IMR-90 (cell line): Measurements from ENCODE around the gene PRKAG1. TPM values are rescaled to one million over a fixed set of nuclear protein-coding genes. Genes with fewer than 3 reads are reported as not detected.

Experiments used
- ATAC-seq: fragments of 200-7000 bp; cut with Tn5 transposase; 2 replicates; pipeline ENCODE4 v1.9.1; 2020; ENCODE audit warnings: low read depth, mild to moderate bottlenecking, moderate library complexity
- BruUV-seq: library from RNA; stranded (reverse); fragments of 400-500 nt; replicated peaks from 2 replicates; lab custom pipeline; 2021; lab: Mats Ljungman, UMichigan
- CTCF ChIA-PET: fragments of 300-600 bp; formaldehyde crosslinking; extraction: SDS; loops from one replicate; lab custom pipeline; 2021; ENCODE audit warnings: antibody characterized with exemption; lab: Yijun Ruan, JAX
- POLR2A ChIA-PET: fragments of 300-600 bp; sonication (Branson Sonifier 250); formaldehyde crosslinking; loops from one replicate; lab custom pipeline; 2022; ENCODE audit warnings: antibody characterized with exemption; ENCODE audit not compliant: unreplicated experiment; lab: Charles Lee
- DNase-seq: peaks from one replicate; pipeline ENCODE4 v3.0.0; 2013
- H2AFZ ChIP-seq: replicated peaks from 2 replicates; pipeline ENCODE3; 2013; ENCODE audit warnings: low read length, mild to moderate bottlenecking; ENCODE audit not compliant: poor library complexity
- H2AK5ac ChIP-seq: 2 replicates; pipeline ENCODE4 v1.6.1; 2013; ENCODE audit warnings: low read depth, low read length, inconsistent platforms
- H2AK9ac ChIP-seq: replicated peaks from 2 replicates; pipeline ENCODE3; 2013; ENCODE audit warnings: mild to moderate bottlenecking, low read depth, low read length, moderate library complexity; ENCODE audit not compliant: poor library complexity
- H2BK120ac ChIP-seq: 2 replicates; pipeline ENCODE4 v1.6.1; 2013; ENCODE audit warnings: low read depth, low read length, inconsistent platforms
- H2BK15ac ChIP-seq: 3 replicates; pipeline ENCODE4 v1.6.1; 2013; ENCODE audit warnings: low read depth, low read length, inconsistent platforms
- H2BK20ac ChIP-seq: 2 replicates; pipeline ENCODE4 v1.6.1; 2013; ENCODE audit warnings: low read depth, mild to moderate bottlenecking, inconsistent platforms, low read length, moderate library complexity
- H2BK5ac ChIP-seq: 2 replicates; pipeline ENCODE4 v1.6.1; 2013; ENCODE audit warnings: mild to moderate bottlenecking, low read depth, low read length, inconsistent platforms; ENCODE audit not compliant: poor library complexity, severe bottlenecking
- H3K14ac ChIP-seq: replicated peaks from 2 replicates; pipeline ENCODE4 v1.6.1; 2013; ENCODE audit warnings: low read depth, low read length, inconsistent platforms
- H3K18ac ChIP-seq: 2 replicates; pipeline ENCODE4 v1.6.1; 2013; ENCODE audit warnings: low read depth, low read length, control low read depth
- H3K23ac ChIP-seq: 2 replicates; pipeline ENCODE4 v1.6.1; 2013; ENCODE audit warnings: low read depth, low read length, inconsistent platforms
- H3K27ac ChIP-seq: 2 replicates; pipeline ENCODE4 v1.5.1; 2013; ENCODE audit warnings: mild to moderate bottlenecking, control low read depth, low read length; ENCODE audit not compliant: insufficient read depth
- H3K27me3 ChIP-seq: 2 replicates; pipeline ENCODE4 v1.6.1; 2013; ENCODE audit warnings: low read length; ENCODE audit not compliant: control insufficient read depth, insufficient read depth
- H3K36me3 ChIP-seq: 2 replicates; pipeline ENCODE4 v1.6.1; 2013; ENCODE audit warnings: low read length, mixed read lengths; ENCODE audit not compliant: control insufficient read depth, insufficient read depth
- H3K4ac ChIP-seq: 2 replicates; pipeline ENCODE4 v1.6.1; 2013; ENCODE audit warnings: low read depth, low read length, inconsistent platforms
- H3K4me1 ChIP-seq: 2 replicates; pipeline ENCODE4 v1.6.1; 2013; ENCODE audit warnings: low read length, mixed read lengths; ENCODE audit not compliant: control insufficient read depth, insufficient read depth
- H3K4me2 ChIP-seq: 2 replicates; pipeline ENCODE4 v1.6.1; 2013; ENCODE audit warnings: low read depth, mild to moderate bottlenecking, control low read depth, low read length, moderate library complexity
- H3K4me3 ChIP-seq: 2 replicates; pipeline ENCODE4 v1.5.1; 2013; ENCODE audit warnings: low read depth, mild to moderate bottlenecking, control low read depth, low read length, moderate library complexity; ENCODE audit not compliant: insufficient read depth
- H3K56ac ChIP-seq: 2 replicates; pipeline ENCODE4 v1.6.1; 2013; ENCODE audit warnings: low read length, inconsistent platforms; ENCODE audit not compliant: insufficient read depth; ENCODE audit errors: extremely low read depth
- H3K79me1 ChIP-seq, 2 experiments: 2 replicates each; pipeline ENCODE4 v1.6.1; 2013; ENCODE audit warnings: low read length in 2 of 2, inconsistent platforms in 1 of 2, low read depth in 1 of 2
- H3K9ac ChIP-seq: 2 replicates; pipeline ENCODE4 v1.6.1; 2013; ENCODE audit warnings: low read depth, low read length, control low read depth
- H3K9me1 ChIP-seq: 2 replicates; pipeline ENCODE4 v1.6.1; 2013; ENCODE audit warnings: low read length, inconsistent platforms; ENCODE audit not compliant: insufficient read depth
- H3K9me3 ChIP-seq: 2 replicates; pipeline ENCODE4 v1.6.1; 2013; ENCODE audit warnings: low read length; ENCODE audit not compliant: control insufficient read depth, insufficient read depth
- H4K20me1 ChIP-seq: 2 replicates; pipeline ENCODE4 v1.6.1; 2013; ENCODE audit warnings: low read length, inconsistent platforms; ENCODE audit not compliant: insufficient read depth
- H4K5ac ChIP-seq: 2 replicates; pipeline ENCODE4 v1.6.1; 2013; ENCODE audit warnings: mild to moderate bottlenecking, low read depth, low read length, control low read depth
- H4K8ac ChIP-seq, 2 experiments: 2 replicates each; pipeline ENCODE4 v1.6.1; 2013; ENCODE audit warnings: low read depth in 2 of 2, low read length in 2 of 2, control low read depth in 1 of 2, inconsistent platforms in 1 of 2
- H4K91ac ChIP-seq: 2 replicates; pipeline ENCODE4 v1.6.1; 2013; ENCODE audit warnings: low read depth, low read length, inconsistent platforms; ENCODE audit not compliant: insufficient read depth
- BHLHE40 ChIP-seq: fragments of 150-350 bp; IDR thresholded peaks from 2 replicates; pipeline ENCODE4 v1.6.1; 2016; ENCODE audit warnings: mild to moderate bottlenecking, low read depth, low read length
- CEBPB ChIP-seq: IDR thresholded peaks from 2 replicates; pipeline ENCODE4 v1.6.1; 2012; ENCODE audit warnings: low read depth, low read length, improper control_type of control experiment
- MAZ ChIP-seq: IDR thresholded peaks from 2 replicates; pipeline ENCODE4 v1.6.1; 2012; ENCODE audit warnings: low read depth, mild to moderate bottlenecking, low read length, improper control_type of control experiment, moderate library complexity, borderline replicate concordance
- MXI1 ChIP-seq: IDR thresholded peaks from 2 replicates; pipeline ENCODE4 v1.6.1; 2012; ENCODE audit warnings: low read depth, mild to moderate bottlenecking, low read length, moderate library complexity, borderline replicate concordance
- RCOR1 ChIP-seq: IDR thresholded peaks from 2 replicates; pipeline ENCODE4 v1.6.1; 2012; ENCODE audit warnings: mild to moderate bottlenecking, low read length, improper control_type of control experiment; ENCODE audit not compliant: insufficient replicate concordance
- WGBS, 2 experiments: methylation state at CpG; one replicate each; pipeline versions ENCODE4 v1.1.5 to v1.1.7; 2013; ENCODE audit warnings: missing lambda C conversion rate in 2 of 2; ENCODE audit not compliant: insufficient read length in 1 of 2; ENCODE audit errors: extremely low coverage in 2 of 2; 5-methylcytosine and 5-hydroxymethylcytosine counted together
- dilution Hi-C: fragments of 300-500 bp; cut with HindIII; formaldehyde crosslinking; loops from one replicate; pipeline ENCODE4 v1.14.3; 2018; ENCODE audit warnings: low sequenced_read_pairs; ENCODE audit not compliant: unreplicated experiment
- in situ Hi-C: fragments of 300-500 bp; cut with MboI; formaldehyde crosslinking; loops from 3 replicates; pipeline ENCODE4 v1.14.3; 2019; ENCODE audit warnings: low sequenced_read_pairs, inconsistent platforms, mixed read lengths
- intact Hi-C: fragments of 100-400 bp; cut with micrococcal nuclease; formaldehyde crosslinking; loops from 2 replicates; pipeline ENCODE4 v1.10.0; 2022
- polyA plus RNA-seq, 3 experiments: library from polyadenylated mRNA; depleted of rRNA; stranded (reverse); fragments of >200 nt; gene quantifications; 2 replicates each; pipeline ENCODE4 v1.2.3, GENCODE V29; 2012; ENCODE audit warnings: low replicate concordance in 1 of 3
- total RNA-seq: library from RNA; depleted of rRNA; stranded (reverse); fragments of >200 nt; gene quantifications from 2 replicates; pipeline ENCODE4 v1.2.3, GENCODE V29; 2012
- TF ChIP-seq, protein P1 (sequence below): fragments of 150-350 bp; IDR thresholded peaks from 2 replicates; pipeline ENCODE4 v1.6.1; 2017; ENCODE audit warnings: mild to moderate bottlenecking, antibody characterized with exemption, low read length, low read depth
- TF ChIP-seq, protein P2 (sequence below): conservative IDR thresholded peaks from 2 replicates; pipeline ENCODE4 v1.5.1; 2012; ENCODE audit warnings: mild to moderate bottlenecking, low read depth, low read length, improper control_type of control experiment

Gene PRKAG1
- total and polyA plus RNA-seq, 2 of the 4 experiments (the other 2 are of a cell fraction) = 81.1 to 106 TPM

DNA sequence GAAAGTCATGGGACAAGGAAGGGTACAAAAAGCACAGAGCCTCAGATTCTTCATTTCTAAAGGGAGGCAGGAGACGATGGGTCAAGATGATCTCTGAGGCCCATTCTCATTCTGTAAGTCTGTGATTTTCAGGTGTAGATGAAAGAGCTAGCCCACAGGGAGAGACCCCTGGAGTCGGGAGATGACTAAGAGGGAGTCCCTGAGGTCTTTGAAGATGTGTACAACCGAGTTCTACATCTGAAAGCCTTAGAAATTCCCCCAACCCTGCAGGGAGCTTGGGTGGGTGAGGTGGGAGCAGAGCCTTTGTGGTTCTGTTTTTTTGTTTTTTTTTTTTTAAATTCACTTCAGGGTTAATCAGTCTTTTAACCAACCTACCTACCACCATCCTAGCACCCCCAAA is 50.1 kb downstream of the PRKAG1 start:
- no peak overlapping the region for H2BK5ac ChIP-seq
- no peak overlapping the region for H2BK15ac ChIP-seq
- POLR2A ChIA-PET = no interaction called here
- H4K20me1 ChIP-seq = no peaks in the 10 kb centered on the region; the same call in 1 of the 2 replicates
- H4K5ac ChIP-seq = no peak overlapping the region
- no peaks in the 10 kb centered on the region for H3K36me3 ChIP-seq
- no peak for ATAC-seq
- H2AK9ac ChIP-seq = no peak overlapping the region
- in situ Hi-C loops = no loop called here
- H3K56ac ChIP-seq = no peak overlapping the region
- DNase-seq = no peak
- WGBS, 2 experiments = no CpG with 5 or more reads among the region's 3 CpGs
- no peaks in the 10 kb centered on the region for H3K9me3 ChIP-seq
- H3K14ac ChIP-seq = no peak overlapping the region
- H3K27me3 ChIP-seq = peaks cover 80% of the 10 kb centered on the region
- dilution Hi-C loops = no loop called here
- intact Hi-C loops = no loop called here
- H2BK120ac ChIP-seq = no peak overlapping the region
- H3K23ac ChIP-seq = no peak overlapping the region
- H3K4me3 ChIP-seq = no peak overlapping the region
- CTCF ChIA-PET = interaction anchor here (1.3 to 2.7 kb wide), 2 partner anchors 9 to 20 kb away, joined by 3 to 7 read pairs; partner anchors contain the start of gene WNT1
- H3K79me1 ChIP-seq = no peaks in the 10 kb centered on the region
- no TSS peak for BruUV-seq
- H2BK20ac ChIP-seq = no peak overlapping the region
- TF ChIP-seq MXI1 = no peak
- TF ChIP-seq, protein P1, sequence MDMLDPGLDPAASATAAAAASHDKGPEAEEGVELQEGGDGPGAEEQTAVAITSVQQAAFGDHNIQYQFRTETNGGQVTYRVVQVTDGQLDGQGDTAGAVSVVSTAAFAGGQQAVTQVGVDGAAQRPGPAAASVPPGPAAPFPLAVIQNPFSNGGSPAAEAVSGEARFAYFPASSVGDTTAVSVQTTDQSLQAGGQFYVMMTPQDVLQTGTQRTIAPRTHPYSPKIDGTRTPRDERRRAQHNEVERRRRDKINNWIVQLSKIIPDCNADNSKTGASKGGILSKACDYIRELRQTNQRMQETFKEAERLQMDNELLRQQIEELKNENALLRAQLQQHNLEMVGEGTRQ = no peak
- no peak for TF ChIP-seq BHLHE40
- no peak for TF ChIP-seq MAZ
- no peak for TF ChIP-seq RCOR1
- no peak for TF ChIP-seq CEBPB
- TF ChIP-seq, protein P2, sequence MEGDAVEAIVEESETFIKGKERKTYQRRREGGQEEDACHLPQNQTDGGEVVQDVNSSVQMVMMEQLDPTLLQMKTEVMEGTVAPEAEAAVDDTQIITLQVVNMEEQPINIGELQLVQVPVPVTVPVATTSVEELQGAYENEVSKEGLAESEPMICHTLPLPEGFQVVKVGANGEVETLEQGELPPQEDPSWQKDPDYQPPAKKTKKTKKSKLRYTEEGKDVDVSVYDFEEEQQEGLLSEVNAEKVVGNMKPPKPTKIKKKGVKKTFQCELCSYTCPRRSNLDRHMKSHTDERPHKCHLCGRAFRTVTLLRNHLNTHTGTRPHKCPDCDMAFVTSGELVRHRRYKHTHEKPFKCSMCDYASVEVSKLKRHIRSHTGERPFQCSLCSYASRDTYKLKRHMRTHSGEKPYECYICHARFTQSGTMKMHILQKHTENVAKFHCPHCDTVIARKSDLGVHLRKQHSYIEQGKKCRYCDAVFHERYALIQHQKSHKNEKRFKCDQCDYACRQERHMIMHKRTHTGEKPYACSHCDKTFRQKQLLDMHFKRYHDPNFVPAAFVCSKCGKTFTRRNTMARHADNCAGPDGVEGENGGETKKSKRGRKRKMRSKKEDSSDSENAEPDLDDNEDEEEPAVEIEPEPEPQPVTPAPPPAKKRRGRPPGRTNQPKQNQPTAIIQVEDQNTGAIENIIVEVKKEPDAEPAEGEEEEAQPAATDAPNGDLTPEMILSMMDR = no peak
- no peak overlapping the region for H3K4ac ChIP-seq
- 0 out of 2 replicates have a peak, but pooled peaks cover 4% of the 10 kb centered on the region for H3K9me1 ChIP-seq
- no peak overlapping the region for H3K27ac ChIP-seq
- no peak overlapping the region for H3K9ac ChIP-seq
- H2AFZ ChIP-seq = no peak overlapping the region
- H3K4me2 ChIP-seq = no peak overlapping the region
- H4K8ac ChIP-seq = no peak overlapping the region
- H2AK5ac ChIP-seq = no peak overlapping the region
- H3K18ac ChIP-seq = no peak overlapping the region
- H4K91ac ChIP-seq = no peak overlapping the region
- peaks cover 11% of the 10 kb centered on the region for H3K4me1 ChIP-seq
